RWPE2 (cell line): Measurements from ENCODE around the gene RPS6KA2.

ENCODE experiments used
- ATAC-seq: fragments of 200-7000 bp; cut with Tn5 transposase; 3 replicates; pipeline ENCODE4 v1.9.1; 2021; ENCODE audit warnings: low read depth
- DNase-seq: peaks from one replicate; pipeline ENCODE4 v3.0.0-alpha.2; 2020; ENCODE audit warnings: low spot score
- H3K27ac ChIP-seq: fragments of 450-650 bp; 2 replicates; pipeline ENCODE4 v1.5.1; 2017; ENCODE audit warnings: mild to moderate bottlenecking; ENCODE audit not compliant: poor library complexity, severe bottlenecking
- H3K27me3 ChIP-seq: fragments of 250-450 bp; sonication (Bioruptor Pico); 2 replicates; pipeline ENCODE4 v1.5.1; 2021; ENCODE audit warnings: mild to moderate bottlenecking, moderate library complexity; ENCODE audit not compliant: insufficient read depth, poor library complexity, severe bottlenecking
- H3K36me3 ChIP-seq: fragments of 250-450 bp; sonication (Bioruptor Pico); 2 replicates; pipeline ENCODE4 v1.5.1; 2020; ENCODE audit warnings: low read depth, mild to moderate bottlenecking, moderate library complexity
- H3K4me1 ChIP-seq: fragments of 250-450 bp; sonication (Bioruptor Pico); 2 replicates; pipeline ENCODE4 v1.5.1; 2021; ENCODE audit warnings: mild to moderate bottlenecking, moderate library complexity; ENCODE audit not compliant: insufficient read depth, poor library complexity, severe bottlenecking
- H3K4me3 ChIP-seq: fragments of 250-450 bp; sonication (Bioruptor Pico); 2 replicates; pipeline ENCODE4 v1.5.1; 2021; ENCODE audit warnings: mild to moderate bottlenecking, moderate library complexity; ENCODE audit not compliant: severe bottlenecking
- H3K9me3 ChIP-seq: fragments of 250-450 bp; sonication (Bioruptor Pico); 2 replicates; pipeline ENCODE4 v1.5.1; 2021; ENCODE audit warnings: mild to moderate bottlenecking, moderate library complexity; ENCODE audit not compliant: severe bottlenecking
- TF ChIP-seq, protein P1 (sequence below): fragments of 450-650 bp; IDR thresholded peaks from one replicate; pipeline ENCODE4 v1.5.1; 2017; ENCODE audit warnings: mild to moderate bottlenecking, moderate library complexity; ENCODE audit not compliant: poor library complexity, severe bottlenecking

The RPS6KA2 gene

DNA sequence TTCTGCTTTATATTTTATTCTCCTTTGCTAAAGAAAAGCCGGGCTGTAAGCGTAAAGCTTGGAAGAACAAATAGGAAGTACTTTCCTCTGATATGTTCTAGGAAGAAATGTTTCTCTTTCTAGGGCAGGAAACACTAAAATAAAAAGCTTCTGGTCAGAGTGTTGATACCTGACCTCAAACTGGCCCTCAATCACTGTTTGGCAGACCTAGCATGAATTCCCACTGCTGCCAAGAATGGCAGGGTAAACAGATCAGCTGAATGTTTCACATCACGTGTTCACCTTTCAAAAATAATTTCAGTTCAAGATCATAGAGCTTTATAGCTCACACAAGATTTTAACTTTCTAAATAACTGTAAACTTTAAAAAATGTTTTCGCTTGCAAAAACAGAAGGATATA is 247.3 kb downstream of the RPS6KA2 start:
- TF ChIP-seq, protein P1, sequence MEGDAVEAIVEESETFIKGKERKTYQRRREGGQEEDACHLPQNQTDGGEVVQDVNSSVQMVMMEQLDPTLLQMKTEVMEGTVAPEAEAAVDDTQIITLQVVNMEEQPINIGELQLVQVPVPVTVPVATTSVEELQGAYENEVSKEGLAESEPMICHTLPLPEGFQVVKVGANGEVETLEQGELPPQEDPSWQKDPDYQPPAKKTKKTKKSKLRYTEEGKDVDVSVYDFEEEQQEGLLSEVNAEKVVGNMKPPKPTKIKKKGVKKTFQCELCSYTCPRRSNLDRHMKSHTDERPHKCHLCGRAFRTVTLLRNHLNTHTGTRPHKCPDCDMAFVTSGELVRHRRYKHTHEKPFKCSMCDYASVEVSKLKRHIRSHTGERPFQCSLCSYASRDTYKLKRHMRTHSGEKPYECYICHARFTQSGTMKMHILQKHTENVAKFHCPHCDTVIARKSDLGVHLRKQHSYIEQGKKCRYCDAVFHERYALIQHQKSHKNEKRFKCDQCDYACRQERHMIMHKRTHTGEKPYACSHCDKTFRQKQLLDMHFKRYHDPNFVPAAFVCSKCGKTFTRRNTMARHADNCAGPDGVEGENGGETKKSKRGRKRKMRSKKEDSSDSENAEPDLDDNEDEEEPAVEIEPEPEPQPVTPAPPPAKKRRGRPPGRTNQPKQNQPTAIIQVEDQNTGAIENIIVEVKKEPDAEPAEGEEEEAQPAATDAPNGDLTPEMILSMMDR = no peak
- no peaks in the 10 kb centered on the region for H3K4me1 ChIP-seq
- ATAC-seq (no peak), DNase-seq (no peak)
- H3K27ac ChIP-seq = no peak overlapping the region
- H3K36me3 ChIP-seq = no peaks in the 10 kb centered on the region
- no peaks in the 10 kb centered on the region for H3K9me3 ChIP-seq
- H3K27me3 ChIP-seq = no peaks in the 10 kb centered on the region
- H3K4me3 ChIP-seq = no peak overlapping the region

DNA sequence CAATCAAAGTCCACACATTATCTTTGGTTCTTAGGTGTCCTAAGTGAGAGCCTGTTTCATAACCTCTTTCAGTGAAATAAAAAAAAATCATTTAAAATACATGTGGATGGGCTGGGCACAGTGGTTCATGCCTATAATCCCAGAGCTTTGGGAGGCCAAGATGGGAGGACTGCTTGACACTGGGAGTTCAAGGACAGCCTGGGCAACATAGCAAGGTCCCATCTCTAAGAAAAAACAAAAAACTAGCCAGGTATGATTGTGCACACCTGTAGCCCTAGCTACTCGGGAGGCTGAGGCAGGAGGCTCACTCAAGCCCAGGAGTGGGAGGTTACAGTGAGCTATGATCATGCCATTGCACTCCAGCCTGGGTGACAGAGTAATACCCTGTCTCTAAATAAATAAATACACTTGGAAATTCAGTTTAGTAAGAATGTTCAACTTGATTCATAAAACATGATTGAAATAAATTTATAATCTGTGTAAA is 247.9 kb downstream of the RPS6KA2 start:
- TF ChIP-seq, protein P1 = no peak
- no peaks in the 10 kb centered on the region for H3K4me1 ChIP-seq

DNA sequence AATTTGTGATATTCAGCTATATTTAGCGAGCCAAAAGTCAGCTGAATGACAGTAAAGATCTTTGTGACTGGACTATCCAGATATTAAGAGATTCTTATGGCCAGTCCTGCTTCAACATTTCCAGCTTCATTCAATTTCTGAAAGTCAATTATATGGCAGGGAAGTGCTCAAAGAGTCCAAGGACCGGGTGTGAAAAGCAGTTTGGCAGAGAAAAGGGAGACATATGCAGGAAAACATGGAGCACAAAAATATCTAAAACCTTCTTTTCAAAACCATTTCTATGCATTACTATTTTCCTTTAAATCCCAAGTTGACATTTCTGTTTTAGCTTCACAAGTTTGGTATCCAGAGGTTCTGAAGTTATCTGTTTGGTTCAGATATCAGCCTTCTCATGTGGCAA is 249.3 kb downstream of the RPS6KA2 start:
- Histone ChIP-seq H3K4me3 (no peak overlapping the region), H3K27me3 (no peaks in the 10 kb centered on the region), H3K4me1 (no peaks in the 10 kb centered on the region), H3K36me3 (no peaks in the 10 kb centered on the region), H3K9me3 (no peaks in the 10 kb centered on the region), H3K27ac (no peak overlapping the region)
- DNase-seq (no peak), ATAC-seq (no peak)
- TF ChIP-seq, protein P1 = no peak

More for the DNA sequence above, 247.9 kb downstream of the RPS6KA2 start:
- no peak for DNase-seq
- Histone ChIP-seq H3K4me3 (no peak overlapping the region), H3K9me3 (no peaks in the 10 kb centered on the region), H3K27ac (no peak overlapping the region), H3K27me3 (no peaks in the 10 kb centered on the region), H3K36me3 (no peaks in the 10 kb centered on the region)
- ATAC-seq = no peak

DNA sequence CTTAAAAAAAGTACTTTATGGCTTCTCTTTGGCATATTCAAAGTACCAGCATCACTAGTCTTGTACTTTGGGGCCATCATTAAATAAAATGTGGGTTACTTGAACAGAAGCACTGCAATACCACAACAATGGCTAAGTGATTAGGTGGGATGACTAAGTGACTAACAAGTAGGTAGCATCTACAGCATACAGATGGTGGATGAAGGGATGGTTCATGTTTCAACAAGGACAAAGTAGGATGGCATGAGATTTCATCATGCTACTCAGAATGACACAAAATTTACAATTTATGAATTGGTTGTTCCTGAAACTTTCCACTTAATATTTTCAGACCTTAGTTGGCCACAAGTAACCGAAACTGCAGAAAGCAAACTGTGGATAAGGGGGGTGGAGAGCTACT is 252.0 kb downstream of the RPS6KA2 start:
- Histone ChIP-seq H3K9me3 (no peaks in the 10 kb centered on the region), H3K27ac (no peak overlapping the region), H3K27me3 (no peaks in the 10 kb centered on the region), H3K36me3 (no peaks in the 10 kb centered on the region), H3K4me3 (no peak overlapping the region), H3K4me1 (no peaks in the 10 kb centered on the region)
- TF ChIP-seq, protein P1 = no peak
- no peak for ATAC-seq
- DNase-seq = no peak

DNA sequence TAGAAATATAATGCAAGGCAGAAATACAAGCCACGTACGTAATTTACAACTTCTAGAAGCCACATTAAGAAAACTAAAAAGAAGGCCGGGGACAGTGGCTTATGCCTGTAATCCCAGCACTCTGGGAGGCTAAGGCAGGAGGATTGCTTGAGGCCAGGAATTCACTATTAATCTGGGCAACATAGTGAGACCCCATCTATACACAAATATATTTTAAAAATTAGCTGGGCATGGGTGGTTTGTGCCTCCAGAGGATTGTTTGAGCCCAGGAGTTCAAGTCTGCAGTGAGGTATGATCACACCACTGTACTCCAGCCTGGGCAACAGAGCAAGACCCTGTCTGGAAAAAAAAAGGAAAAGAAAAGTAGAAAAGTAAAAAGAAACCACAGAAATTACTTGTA is 256.6 kb downstream of the RPS6KA2 start:
- no peak overlapping the region for H3K27ac ChIP-seq
- H3K36me3 ChIP-seq = 0 out of 2 replicates have a peak, but pooled peaks cover 2% of the 10 kb centered on the region
- no peak overlapping the region for H3K4me3 ChIP-seq
- H3K9me3 ChIP-seq = no peaks in the 10 kb centered on the region
- H3K4me1 ChIP-seq = no peaks in the 10 kb centered on the region
- ATAC-seq = no peak
- H3K27me3 ChIP-seq = no peaks in the 10 kb centered on the region
- no peak for DNase-seq
- TF ChIP-seq, protein P1 = no peak
